Gastroesophageal sphincter (tissue), 3 donors: ENCODE data around the gene LRRFIP2.

Experiments
- POLR2A ChIP-seq, 2 donors: fragments of 450-650 bp; IDR thresholded peaks; one replicate each; pipeline ENCODE4 v1.6.1; 2017; ENCODE audit warnings: antibody characterized with exemption in 2 of 2, mild to moderate bottlenecking in 2 of 2, moderate library complexity in 1 of 2
- TF ChIP-seq, protein P1 (sequence below), 4 experiments: fragments of 200-600 bp in 2 of 4; fragments of 450-650 bp in 2 of 4; sonication (generic) in 1 of 4; IDR thresholded peaks; one replicate each; pipeline ENCODE4 v1.5.1; 2017 to 2019; ENCODE audit warnings: antibody characterized with exemption in 4 of 4, mild to moderate bottlenecking in 2 of 4, moderate library complexity in 2 of 4

GRCh38 chr3:37150621-37151020, 23.8 kb downstream of the LRRFIP2 start:
- TF ChIP-seq, protein P1, sequence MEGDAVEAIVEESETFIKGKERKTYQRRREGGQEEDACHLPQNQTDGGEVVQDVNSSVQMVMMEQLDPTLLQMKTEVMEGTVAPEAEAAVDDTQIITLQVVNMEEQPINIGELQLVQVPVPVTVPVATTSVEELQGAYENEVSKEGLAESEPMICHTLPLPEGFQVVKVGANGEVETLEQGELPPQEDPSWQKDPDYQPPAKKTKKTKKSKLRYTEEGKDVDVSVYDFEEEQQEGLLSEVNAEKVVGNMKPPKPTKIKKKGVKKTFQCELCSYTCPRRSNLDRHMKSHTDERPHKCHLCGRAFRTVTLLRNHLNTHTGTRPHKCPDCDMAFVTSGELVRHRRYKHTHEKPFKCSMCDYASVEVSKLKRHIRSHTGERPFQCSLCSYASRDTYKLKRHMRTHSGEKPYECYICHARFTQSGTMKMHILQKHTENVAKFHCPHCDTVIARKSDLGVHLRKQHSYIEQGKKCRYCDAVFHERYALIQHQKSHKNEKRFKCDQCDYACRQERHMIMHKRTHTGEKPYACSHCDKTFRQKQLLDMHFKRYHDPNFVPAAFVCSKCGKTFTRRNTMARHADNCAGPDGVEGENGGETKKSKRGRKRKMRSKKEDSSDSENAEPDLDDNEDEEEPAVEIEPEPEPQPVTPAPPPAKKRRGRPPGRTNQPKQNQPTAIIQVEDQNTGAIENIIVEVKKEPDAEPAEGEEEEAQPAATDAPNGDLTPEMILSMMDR (IDR thresholded peaks at IDR 0.05) = no peak
- TF ChIP-seq POLR2A (IDR thresholded peaks at IDR 0.05) = no peak
